ENCODE data around the gene ASPA. TPM values are rescaled to one million over a fixed set of nuclear protein-coding genes. Genes with fewer than 3 reads are reported as not detected.

Gene ASPA
- total RNA-seq, 4 donors from 2014 or later, result 7.8 to 19.2 (median 15.4) TPM

DNA sequence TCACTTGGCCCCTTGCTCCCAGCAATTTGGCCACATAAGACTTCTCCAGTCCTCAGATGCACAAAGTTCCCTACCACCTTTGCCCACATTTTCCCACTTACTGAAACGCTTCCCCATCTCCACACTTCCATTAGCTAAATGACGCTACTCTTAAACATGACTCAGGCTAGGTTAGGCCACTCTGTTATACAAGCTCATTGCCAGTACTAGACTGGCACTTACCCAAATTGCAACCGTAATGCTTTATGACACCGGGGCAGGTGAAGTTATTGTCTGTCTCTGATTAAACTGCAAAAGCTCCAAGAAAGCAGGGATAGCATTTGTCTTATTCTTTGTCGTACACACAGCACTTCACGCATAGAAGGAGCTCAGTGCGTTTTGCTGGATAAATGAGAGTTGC, 29.2 kb downstream of the ASPA start:
- DNase-seq (ENCODE audit: low spot score in 2 of 2), result no peak
- Histone ChIP-seq H3K27ac (peak overlapping the region in 2 of 4 donors; percentile 37 to 67), H3K4me3 (no peak overlapping the region), H3K27me3 (no peaks in the 10 kb centered on the region), H3K4me1 (peaks cover 0 to 18% (median 3%) of the 10 kb centered on the region in 4 donors), H3K36me3 (peaks cover 0 to 6% (median 0%) of the 10 kb centered on the region in 3 donors), H3K9me3 (peaks cover 0 to 4% (median 0%) of the 10 kb centered on the region in 4 donors)
- TF ChIP-seq POLR2A (IDR thresholded peaks at IDR 0.05) (no peak), EP300 (IDR thresholded peaks at IDR 0.05) (no peak)
- TF ChIP-seq, protein P1, sequence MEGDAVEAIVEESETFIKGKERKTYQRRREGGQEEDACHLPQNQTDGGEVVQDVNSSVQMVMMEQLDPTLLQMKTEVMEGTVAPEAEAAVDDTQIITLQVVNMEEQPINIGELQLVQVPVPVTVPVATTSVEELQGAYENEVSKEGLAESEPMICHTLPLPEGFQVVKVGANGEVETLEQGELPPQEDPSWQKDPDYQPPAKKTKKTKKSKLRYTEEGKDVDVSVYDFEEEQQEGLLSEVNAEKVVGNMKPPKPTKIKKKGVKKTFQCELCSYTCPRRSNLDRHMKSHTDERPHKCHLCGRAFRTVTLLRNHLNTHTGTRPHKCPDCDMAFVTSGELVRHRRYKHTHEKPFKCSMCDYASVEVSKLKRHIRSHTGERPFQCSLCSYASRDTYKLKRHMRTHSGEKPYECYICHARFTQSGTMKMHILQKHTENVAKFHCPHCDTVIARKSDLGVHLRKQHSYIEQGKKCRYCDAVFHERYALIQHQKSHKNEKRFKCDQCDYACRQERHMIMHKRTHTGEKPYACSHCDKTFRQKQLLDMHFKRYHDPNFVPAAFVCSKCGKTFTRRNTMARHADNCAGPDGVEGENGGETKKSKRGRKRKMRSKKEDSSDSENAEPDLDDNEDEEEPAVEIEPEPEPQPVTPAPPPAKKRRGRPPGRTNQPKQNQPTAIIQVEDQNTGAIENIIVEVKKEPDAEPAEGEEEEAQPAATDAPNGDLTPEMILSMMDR (IDR thresholded peaks at IDR 0.05), result no peak
- WGBS, 2 donors, result 88 to 98% methylated on average over 7 of the region's 7 CpGs

- Histone ChIP-seq H3K4me3 (no peak overlapping the region), H3K9me3 (peaks cover 0 to 1% (median 0%) of the 10 kb centered on the region in 4 donors), H3K4me1 (peaks cover 0 to 18% (median 3%) of the 10 kb centered on the region in 4 donors), H3K27me3 (no peaks in the 10 kb centered on the region), H3K36me3 (peaks cover 0 to 9% (median 0%) of the 10 kb centered on the region in 3 donors), H3K27ac (peak overlapping the region in 2 of 4 donors; percentile 2 to 24)
- WGBS, 2 donors, result 89 to 96% methylated on average over 2 of the region's 2 CpGs
- DNase-seq (ENCODE audit: low spot score in 2 of 2), result no peak
- TF ChIP-seq POLR2A (IDR thresholded peaks at IDR 0.05) (no peak), EP300 (IDR thresholded peaks at IDR 0.05) (no peak)
- TF ChIP-seq, protein P1 (IDR thresholded peaks at IDR 0.05), result no peak
Observed at GRCh38 chr17:3506054-3506453, 30.3 kb downstream of the ASPA start.

DNA sequence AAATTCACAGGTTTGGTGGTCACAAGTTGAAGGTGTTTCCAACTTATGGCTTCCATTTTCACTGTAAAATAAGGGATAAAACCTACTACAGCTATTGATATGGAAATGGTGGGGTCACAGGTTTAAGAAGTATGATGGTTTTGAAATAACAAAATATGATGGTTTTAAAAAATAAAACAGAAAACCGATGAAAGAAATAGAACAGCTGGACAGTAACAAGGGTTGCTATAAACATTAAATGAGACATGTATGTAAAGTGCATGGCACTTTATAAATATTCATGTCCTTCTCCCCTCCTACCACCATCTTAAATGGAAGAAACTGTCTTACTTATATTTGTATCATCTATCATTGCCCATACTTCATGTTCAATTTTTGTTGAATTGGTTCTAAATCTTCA, 31.3 kb downstream of the ASPA start:
- WGBS, 2 donors, result 85 to 91% methylated on average over 1 of the region's 1 CpG

DNA sequence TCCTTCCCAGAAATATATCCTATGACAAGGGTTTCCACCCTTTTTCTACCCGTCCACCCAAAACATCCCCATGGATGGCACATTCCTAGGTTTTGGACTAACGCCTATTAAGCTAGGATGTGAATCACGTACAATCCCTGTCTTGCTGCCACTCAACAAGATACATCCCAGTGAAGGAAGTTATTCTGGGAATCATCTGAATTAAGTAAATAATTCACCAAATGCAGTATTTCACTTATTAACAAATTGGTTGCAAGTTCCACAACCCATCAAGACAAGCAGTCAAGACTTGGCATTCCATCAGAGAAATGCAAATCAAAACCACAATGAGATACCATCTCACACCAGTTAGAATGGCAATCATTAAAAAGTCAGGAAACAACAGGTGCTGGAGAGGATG, 32.1 kb downstream of the ASPA start:
- no peak for DNase-seq (ENCODE audit: low spot score in 2 of 2)
- H3K4me3 ChIP-seq, result no peak overlapping the region
- peak overlapping the region in 1 of 4 donors; percentile 11 for H3K27ac ChIP-seq
- 83 to 90% methylated on average over 3 of the region's 3 CpGs for WGBS, 2 donors
- no peaks in the 10 kb centered on the region for H3K27me3 ChIP-seq
- no peak for TF ChIP-seq EP300 (IDR thresholded peaks at IDR 0.05)
- no peak for TF ChIP-seq POLR2A (IDR thresholded peaks at IDR 0.05)
- TF ChIP-seq, protein P1 (IDR thresholded peaks at IDR 0.05), result no peak
- peaks cover 0 to 9% (median 0%) of the 10 kb centered on the region in 3 donors for H3K36me3 ChIP-seq
- H3K9me3 ChIP-seq, result no peaks in the 10 kb centered on the region
- peaks cover 0 to 29% (median 8%) of the 10 kb centered on the region in 4 donors for H3K4me1 ChIP-seq

More for the DNA sequence above, 31.3 kb downstream of the ASPA start:
- H3K9me3 ChIP-seq, result no peaks in the 10 kb centered on the region
- H3K4me1 ChIP-seq, result peaks cover 0 to 24% (median 6%) of the 10 kb centered on the region in 4 donors
- peaks cover 0 to 9% (median 0%) of the 10 kb centered on the region in 3 donors for H3K36me3 ChIP-seq
- TF ChIP-seq POLR2A (IDR thresholded peaks at IDR 0.05), result no peak
- TF ChIP-seq, protein P1 (IDR thresholded peaks at IDR 0.05), result no peak
- no peak for DNase-seq (ENCODE audit: low spot score in 2 of 2)
- no peaks in the 10 kb centered on the region for H3K27me3 ChIP-seq
- peak overlapping the region in 1 of 4 donors; percentile 11 for H3K27ac ChIP-seq
- no peak overlapping the region for H3K4me3 ChIP-seq

GRCh38 chr17:3510090-3510489, 34.3 kb downstream of the ASPA start:
- no peak overlapping the region for H3K4me3 ChIP-seq
- no peaks in the 10 kb centered on the region for H3K27me3 ChIP-seq
- H3K4me1 ChIP-seq, result peaks cover 0 to 35% (median 17%) of the 10 kb centered on the region in 4 donors
- DNase-seq (ENCODE audit: low spot score in 2 of 2), result no peak
- no peak for TF ChIP-seq EP300 (IDR thresholded peaks at IDR 0.05)
- TF ChIP-seq, protein P1 (IDR thresholded peaks at IDR 0.05), result no peak
- TF ChIP-seq POLR2A (IDR thresholded peaks at IDR 0.05), result no peak
- H3K36me3 ChIP-seq, result peaks cover 0 to 15% (median 0%) of the 10 kb centered on the region in 3 donors
- 63 to 65% methylated on average over 7 of the region's 7 CpGs for WGBS, 2 donors
- peak overlapping the region in 1 of 4 donors; percentile 7 for H3K27ac ChIP-seq
- no peaks in the 10 kb centered on the region for H3K9me3 ChIP-seq

Measured in tibial nerve (tissue), 4 donors.